K562 (cell line): Measurements from ENCODE around the gene SPINT2. TPM values are rescaled to one million over a fixed set of nuclear protein-coding genes. Genes with fewer than 3 reads are reported as not detected.

Experiments used
- ATAC-seq: fragments of 200-7000 bp; cut with Tn5 transposase; 3 replicates; pipeline ENCODE4 v1.9.1; 2020; ENCODE audit warnings: moderate library complexity
- BruUV-seq: library from RNA; stranded (reverse); fragments of 400-500 nt; replicated peaks from 2 replicates; lab custom pipeline; 2021; lab: Mats Ljungman, UMichigan
- CTCF ChIA-PET: fragments of 300-600 bp; formaldehyde crosslinking; extraction: SDS; loops from one replicate; lab custom pipeline; 2021; ENCODE audit warnings: low intra/inter-chr PET ratio; lab: Yijun Ruan, JAX
- POLR2A ChIA-PET: fragments of 300-600, 350-650 bp; sonication (Branson Sonifier 250); formaldehyde crosslinking; extraction: SDS; loops from one replicate; lab custom pipeline; 2021; ENCODE audit warnings: antibody characterized with exemption, inconsistent platforms; lab: Yijun Ruan, JAX
- DNase-seq, 4 experiments: peaks; one replicate each; pipeline versions ENCODE4 v3.0.0 to v3.0.0-alpha.2; 2011 to 2018; ENCODE audit warnings: low spot score in 3 of 4, mixed read lengths in 3 of 4; ENCODE audit errors: extremely low read depth in 1 of 4
- FAIRE-seq: peaks from 2 replicates; lab custom pipeline; 2011; peaks lifted over from hg19 to GRCh38; lab: Jason Lieb, UNC
- H2AFZ ChIP-seq: 2 replicates; pipeline ENCODE4 v1.6.0; 2011; ENCODE audit warnings: low read depth, low read length, control low read depth, inconsistent platforms
- H3K27ac ChIP-seq: fragments of 200-600 bp; 3 replicates; pipeline ENCODE4 v1.8.0; 2011; ENCODE audit warnings: low read depth, mild to moderate bottlenecking, control low read depth, inconsistent platforms, low read length, moderate library complexity, mixed read lengths; ENCODE audit errors: extremely low read depth
- H3K27me3 ChIP-seq, 2 experiments: fragments of 300-600 bp in 1 of 2; 2 replicates in 1 of 2; 3 replicates in 1 of 2; pipeline versions ENCODE4 v1.6.0 to v1.8.0; 2011; ENCODE audit warnings: inconsistent platforms in 2 of 2, low read length in 2 of 2, mild to moderate bottlenecking in 1 of 2, mixed read lengths in 1 of 2, moderate library complexity in 1 of 2; ENCODE audit not compliant: control insufficient read depth in 2 of 2, insufficient read depth in 2 of 2
- H3K36me3 ChIP-seq: fragments of 300-600 bp; 3 replicates; pipeline ENCODE4 v1.8.0; 2011; ENCODE audit warnings: mild to moderate bottlenecking, low read length, inconsistent platforms; ENCODE audit not compliant: control insufficient read depth, insufficient read depth
- H3K4me1 ChIP-seq, 2 experiments: fragments of 200-600 bp in 1 of 2; replicated peaks in 1 of 2; 2 replicates in 1 of 2; 3 replicates in 1 of 2; pipeline versions ENCODE4 v1.5.1 to v1.8.0; 2011; ENCODE audit warnings: inconsistent platforms in 2 of 2, low read length in 2 of 2, mild to moderate bottlenecking in 1 of 2, mixed read lengths in 1 of 2, moderate library complexity in 1 of 2; ENCODE audit not compliant: control insufficient read depth in 2 of 2, insufficient read depth in 2 of 2
- H3K4me2 ChIP-seq: 2 replicates; pipeline ENCODE4 v1.6.1; 2011; ENCODE audit warnings: low read length, control low read depth, inconsistent platforms, mixed read lengths; ENCODE audit not compliant: insufficient read depth
- H3K4me3 ChIP-seq: fragments of 200-600 bp; sonication (generic), shearing (Covaris generic); 2 replicates; pipeline ENCODE4 v1.5.1; 2016; ENCODE audit warnings: control low read depth, inconsistent platforms
- H3K79me2 ChIP-seq: fragments of 200-600 bp; 3 replicates; pipeline ENCODE4 v1.8.0; 2011; ENCODE audit warnings: low read length, inconsistent platforms; ENCODE audit not compliant: control insufficient read depth, insufficient read depth
- H3K9ac ChIP-seq, 2 experiments: 2 replicates each; pipeline versions ENCODE4 v1.6.0 to v1.6.1; 2011; ENCODE audit warnings: low read depth in 2 of 2, low read length in 2 of 2, control low read depth in 1 of 2, inconsistent platforms in 1 of 2, mild to moderate bottlenecking in 1 of 2, mixed read lengths in 1 of 2; ENCODE audit not compliant: insufficient read depth in 1 of 2
- H3K9me1 ChIP-seq: one replicate; pipeline ENCODE4 v1.6.0; 2011; ENCODE audit warnings: inconsistent platforms, mild to moderate bottlenecking, low read length, moderate library complexity; ENCODE audit not compliant: control insufficient read depth, insufficient read depth
- H3K9me3 ChIP-seq: replicated peaks from 2 replicates; pipeline ENCODE4 v1.5.1; 2011; ENCODE audit warnings: low read depth, low read length, inconsistent platforms; ENCODE audit not compliant: control insufficient read depth, insufficient read depth
- H4K20me1 ChIP-seq: replicated peaks from 2 replicates; pipeline ENCODE4 v1.6.1; 2011; ENCODE audit warnings: low read length, inconsistent platforms, mixed read lengths; ENCODE audit not compliant: control insufficient read depth, insufficient read depth
- PCBP1 ChIP-seq: fragments of 200-400 bp; formaldehyde crosslinking; IDR thresholded peaks from 2 replicates; pipeline ENCODE4 v1.6.1; 2018; ENCODE audit warnings: mild to moderate bottlenecking, low read depth, low read length; ENCODE audit not compliant: poor library complexity, severe bottlenecking
- POLR2G ChIP-seq: fragments of 200-400 bp; formaldehyde crosslinking; IDR thresholded peaks from 2 replicates; pipeline ENCODE4 v1.6.1; 2017; ENCODE audit warnings: low read depth, mild to moderate bottlenecking, antibody characterized with exemption, low read length, moderate library complexity
- RBFOX2 ChIP-seq: fragments of 200-400 bp; formaldehyde crosslinking; IDR thresholded peaks from 2 replicates; pipeline ENCODE4 v1.6.1; 2017; ENCODE audit warnings: low read depth, mild to moderate bottlenecking, low read length, moderate library complexity
- TRIM24 ChIP-seq, 2 experiments: fragments of 450-650 bp; IDR thresholded peaks; 2 replicates each; pipeline ENCODE4 v1.6.1; 2016
- ZNF511 ChIP-seq: sonication (generic); formaldehyde crosslinking; IDR thresholded peaks from 2 replicates; pipeline ENCODE4 v1.8.0; 2022; ENCODE audit warnings: mild to moderate bottlenecking, missing genetic modification reagents
- WGBS: fragments of 100-300 bp; shearing (Covaris generic); methylation state at CpG from one replicate; pipeline ENCODE4 v1.1.6; 2016; ENCODE audit warnings: low coverage, mixed read lengths; ENCODE audit not compliant: insufficient coverage; ENCODE audit errors: missing lambda C conversion rate; 5-methylcytosine and 5-hydroxymethylcytosine counted together
- in situ Hi-C: fragments of 300-500 bp; cut with MboI; formaldehyde crosslinking; loops from 4 replicates; pipeline ENCODE4 v1.15.0; 2018; ENCODE audit warnings: inconsistent platforms, mixed read lengths
- intact Hi-C: fragments of 100-400 bp; cut with micrococcal nuclease; formaldehyde crosslinking; loops from 2 replicates; pipeline ENCODE4 v1.14.2; 2022
- polyA plus RNA-seq, 8 experiments: library from polyadenylated mRNA; depleted of rRNA in 4 of 8; stranded (reverse) in 5 of 8; unstranded in 3 of 8; fragments of >200 nt; fragmentation: Nextera tagmentation in 2 of 8; fragmentation: Illumina TruSeq in 1 of 8; extraction: Ambion mirVana in 2 of 8; extraction: Trizol in 1 of 8; gene quantifications; 2 replicates each; pipeline versions ENCODE4 v1.2.1 to v1.2.3, GENCODE V29; 2011 to 2014; ENCODE audit warnings: inconsistent platforms in 1 of 8, missing spikeins in 1 of 8
- total RNA-seq, 7 experiments: library from RNA; depleted of rRNA in 6 of 7; stranded (reverse); fragments of >200 nt in 6 of 7; fragmentation: Illumina TruSeq in 2 of 7; extraction: Trizol in 2 of 7; gene quantifications; 2 replicates each; pipeline versions ENCODE4 v1.2.1 to v1.2.3, GENCODE V29; 2011 to 2021; ENCODE audit warnings: low replicate concordance in 1 of 7

The SPINT2 gene
- total and polyA plus RNA-seq, 9 of the 15 experiments (the other 6 are each of a cell fraction or from before 2014, with no cell fraction given) = 0.65 to 4.5 (median 3.4) TPM

- H3K9me3 ChIP-seq = no peaks in the 10 kb centered on the region
- ChIA-PET POLR2A (no interaction called here), CTCF (no interaction called here)
- peak within 1 kb of the TSS; percentile 64 for H3K27ac ChIP-seq
- peak within 1 kb of the TSS; percentile 75 to 84 for H3K9ac ChIP-seq
- DNase-seq = no peak
- peaks cover 10% of the 10 kb centered on the region for H3K79me2 ChIP-seq
- no TSS peak for BruUV-seq
- no peaks in the 10 kb centered on the region for H3K27me3 ChIP-seq
- no peaks in the 10 kb centered on the region for H4K20me1 ChIP-seq
- no peaks in the 10 kb centered on the region for H3K9me1 ChIP-seq
- H3K4me3 ChIP-seq = no peak within 1 kb of the TSS
- ATAC-seq = no peak
- peaks cover 44 to 55% of the 10 kb centered on the region in 2 experiments for H3K4me1 ChIP-seq
- no peak for FAIRE-seq
- H3K4me2 ChIP-seq = no peak within 1 kb of the TSS
- TF ChIP-seq POLR2G (peak; percentile 27; the same call in 1 of the 2 replicates), PCBP1 (peak; percentile 26), RBFOX2 (peak; percentile 54), ZNF511 (CRISPR knock-in tag) (no peak), TRIM24 (IDR thresholded peaks at IDR 0.05) (no peak)
- in situ Hi-C loops (no loop called here), intact Hi-C loops (no loop called here)
- WGBS = 93% methylated on average over 52 of the region's 76 CpGs
- H3K36me3 ChIP-seq = peaks cover 3% of the 10 kb centered on the region; the same call in 1 of the 3 replicates
- H2AFZ ChIP-seq = peak within 1 kb of the TSS; percentile 37
Observed at GRCh38 chr19:38319421-38320258, 55.3 kb downstream of the SPINT2 start, which contains the start of gene KCNK6. KCNK6 (plus strand) TSS chr19:38319845; CDS start chr19:38319951, 106 bp downstream.
